ENCODE results near the gene NUDT16L1.

NUDT16L1 gene

GRCh38 chr16:4677994-4678393 lies 15.4 kb upstream of the NUDT16L1 start:
- no peak for DNase-seq (ENCODE audit: low read depth in 1 of 2, low spot score in 1 of 2)
- Histone ChIP-seq H3K27me3 (ENCODE audit: insufficient read depth, poor library complexity, severe bottlenecking) (no peaks in the 10 kb centered on the region), H3K27ac (replicated peaks) (peak overlapping the region; percentile 35; the same call in 1 of the 2 replicates), H3K4me3 (replicated peaks; ENCODE audit: insufficient read depth, low read length) (no peak overlapping the region)
- TF ChIP-seq SPI1 (IDR thresholded peaks at IDR 0.05; ENCODE audit: borderline replicate concordance, low read depth) (no peak), POLR2AphosphoS5 (IDR thresholded peaks at IDR 0.05; ENCODE audit: low read depth) (no peak), REST (IDR thresholded peaks at IDR 0.05; ENCODE audit: insufficient replicate concordance, low read depth) (no peak), GABPA (IDR thresholded peaks at IDR 0.05; ENCODE audit: low read depth) (no peak), CTCF (IDR thresholded peaks at IDR 0.05; ENCODE audit: insufficient read depth, low read length) (no peak)

DNA sequence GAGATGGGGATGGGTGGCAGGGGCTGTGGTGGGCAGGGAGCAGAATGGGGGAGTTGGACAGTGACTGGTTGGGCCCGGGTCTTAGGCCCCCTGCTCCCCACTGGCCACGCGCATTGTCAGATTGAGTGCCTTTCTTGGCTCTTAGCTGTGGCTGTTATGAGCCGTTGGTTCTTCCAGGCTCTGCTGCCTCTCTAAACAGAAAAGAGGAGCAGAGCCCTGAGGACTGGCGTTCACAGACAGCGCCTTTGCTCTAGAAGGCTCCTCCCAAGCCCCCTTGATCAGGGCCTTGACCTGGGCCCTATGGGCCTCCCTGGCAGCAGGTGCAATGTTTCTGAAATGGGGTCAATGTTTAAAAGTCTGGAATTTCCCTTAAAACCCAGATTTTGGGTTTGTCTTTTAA lies 14.8 kb upstream of the NUDT16L1 start:
- no peak for TF ChIP-seq GABPA (IDR thresholded peaks at IDR 0.05; ENCODE audit: low read depth)
- TF ChIP-seq CTCF (IDR thresholded peaks at IDR 0.05; ENCODE audit: insufficient read depth, low read length) = no peak
- no peak for TF ChIP-seq REST (IDR thresholded peaks at IDR 0.05; ENCODE audit: insufficient replicate concordance, low read depth)
- no peak for TF ChIP-seq POLR2AphosphoS5 (IDR thresholded peaks at IDR 0.05; ENCODE audit: low read depth)
- TF ChIP-seq SPI1 (IDR thresholded peaks at IDR 0.05; ENCODE audit: borderline replicate concordance, low read depth) = no peak
- H3K4me3 ChIP-seq (replicated peaks; ENCODE audit: insufficient read depth, low read length) = no peak overlapping the region
- no peak for DNase-seq (ENCODE audit: low read depth in 1 of 2, low spot score in 1 of 2)
- peak overlapping the region; percentile 99 for H3K27ac ChIP-seq (replicated peaks)
- no peaks in the 10 kb centered on the region for H3K27me3 ChIP-seq (ENCODE audit: insufficient read depth, poor library complexity, severe bottlenecking)

- DNase-seq (ENCODE audit: low read depth in 1 of 2, low spot score in 1 of 2) = no peak
- no peak; the same call in 1 of the 2 replicates for TF ChIP-seq POLR2AphosphoS5 (IDR thresholded peaks at IDR 0.05; ENCODE audit: low read depth)
- peak overlapping the region; percentile 99 for H3K27ac ChIP-seq (replicated peaks)
- H3K4me3 ChIP-seq (replicated peaks; ENCODE audit: insufficient read depth, low read length) = peak overlapping the region; percentile 40
- no peaks in the 10 kb centered on the region for H3K27me3 ChIP-seq (ENCODE audit: insufficient read depth, poor library complexity, severe bottlenecking)
These were observed 14.1 kb upstream of the NUDT16L1 start for GRCh38 chr16:4679156-4679849.

DNA sequence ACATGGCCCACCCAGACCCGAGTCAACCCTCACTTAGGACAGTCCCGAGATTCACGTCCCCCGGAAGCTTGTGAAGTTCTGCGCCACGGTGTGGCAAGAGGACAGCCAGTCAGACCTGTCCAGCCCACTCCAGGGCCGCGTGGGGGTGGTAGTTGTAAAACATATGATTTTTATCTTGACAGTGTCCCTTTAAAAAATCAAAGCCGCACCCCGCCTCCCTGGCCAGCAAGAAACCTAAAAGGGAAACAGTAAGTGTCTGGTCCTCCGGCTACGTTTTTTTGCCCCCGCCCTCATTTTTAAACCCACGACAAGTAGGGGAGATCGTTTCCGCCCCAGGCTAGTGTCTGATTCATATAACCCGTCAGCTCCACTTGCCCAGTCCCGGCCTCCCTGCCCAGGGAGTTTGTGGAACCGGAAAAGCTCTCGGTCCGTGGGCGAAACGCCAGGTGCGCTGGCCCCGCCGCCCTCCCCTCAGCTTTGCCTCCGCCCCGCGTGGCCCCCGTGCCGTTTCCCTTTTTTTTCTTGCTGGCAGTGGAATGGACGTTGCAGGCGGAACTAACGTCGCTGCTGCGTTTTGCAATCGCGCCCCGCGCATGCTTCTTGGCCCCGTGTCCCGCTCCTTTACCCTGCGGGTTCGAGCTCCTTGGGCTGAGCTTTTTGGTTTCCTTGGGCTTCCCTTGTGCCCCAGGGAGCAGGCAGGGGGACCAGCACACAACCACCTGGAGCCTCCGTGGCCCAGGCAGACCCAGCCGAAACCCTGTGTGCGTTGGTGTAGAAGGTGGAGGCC lies 13.3 kb upstream of the NUDT16L1 start:
- TF ChIP-seq REST (IDR thresholded peaks at IDR 0.05; ENCODE audit: insufficient replicate concordance, low read depth) (no peak), SPI1 (IDR thresholded peaks at IDR 0.05; ENCODE audit: borderline replicate concordance, low read depth) (peak; percentile 91), CTCF (IDR thresholded peaks at IDR 0.05; ENCODE audit: insufficient read depth, low read length) (no peak), GABPA (IDR thresholded peaks at IDR 0.05; ENCODE audit: low read depth) (peak; percentile 56), POLR2AphosphoS5 (IDR thresholded peaks at IDR 0.05; ENCODE audit: low read depth) (peak; percentile 94)
- peak; percentile 78 to 98 for DNase-seq (ENCODE audit: low read depth in 1 of 2, low spot score in 1 of 2)
- peak overlapping the region; percentile 99 for H3K27ac ChIP-seq (replicated peaks)
- H3K27me3 ChIP-seq (ENCODE audit: insufficient read depth, poor library complexity, severe bottlenecking) = no peaks in the 10 kb centered on the region
- peak overlapping the region; percentile 40 for H3K4me3 ChIP-seq (replicated peaks; ENCODE audit: insufficient read depth, low read length)
